ENCODE measurements around the gene GINS3.

GINS3 gene

DNA sequence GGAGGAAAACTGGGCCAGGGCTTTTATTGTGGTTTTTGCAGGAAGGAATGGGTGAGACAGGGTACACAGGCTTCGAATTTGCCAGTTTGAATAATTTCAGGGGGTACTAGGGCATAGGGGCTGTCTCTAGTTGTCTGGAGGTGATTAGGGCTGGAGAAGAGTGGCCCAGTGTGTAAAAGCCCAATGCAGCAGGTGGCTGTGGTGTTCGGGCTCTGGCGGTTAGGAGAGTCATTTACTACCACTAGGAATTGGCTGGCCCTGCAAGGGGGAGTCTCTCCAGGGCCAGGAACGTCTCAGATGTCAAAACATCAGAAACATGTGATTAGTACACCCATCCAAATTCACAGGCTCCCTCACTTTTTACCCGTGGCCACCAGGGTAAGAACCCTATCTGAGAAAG lies 50.3 kb downstream of the GINS3 start:
- no peak overlapping the region for H3K4me3 ChIP-seq (ENCODE audit: low read depth, low read length)
- TF ChIP-seq, protein P1, sequence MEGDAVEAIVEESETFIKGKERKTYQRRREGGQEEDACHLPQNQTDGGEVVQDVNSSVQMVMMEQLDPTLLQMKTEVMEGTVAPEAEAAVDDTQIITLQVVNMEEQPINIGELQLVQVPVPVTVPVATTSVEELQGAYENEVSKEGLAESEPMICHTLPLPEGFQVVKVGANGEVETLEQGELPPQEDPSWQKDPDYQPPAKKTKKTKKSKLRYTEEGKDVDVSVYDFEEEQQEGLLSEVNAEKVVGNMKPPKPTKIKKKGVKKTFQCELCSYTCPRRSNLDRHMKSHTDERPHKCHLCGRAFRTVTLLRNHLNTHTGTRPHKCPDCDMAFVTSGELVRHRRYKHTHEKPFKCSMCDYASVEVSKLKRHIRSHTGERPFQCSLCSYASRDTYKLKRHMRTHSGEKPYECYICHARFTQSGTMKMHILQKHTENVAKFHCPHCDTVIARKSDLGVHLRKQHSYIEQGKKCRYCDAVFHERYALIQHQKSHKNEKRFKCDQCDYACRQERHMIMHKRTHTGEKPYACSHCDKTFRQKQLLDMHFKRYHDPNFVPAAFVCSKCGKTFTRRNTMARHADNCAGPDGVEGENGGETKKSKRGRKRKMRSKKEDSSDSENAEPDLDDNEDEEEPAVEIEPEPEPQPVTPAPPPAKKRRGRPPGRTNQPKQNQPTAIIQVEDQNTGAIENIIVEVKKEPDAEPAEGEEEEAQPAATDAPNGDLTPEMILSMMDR (IDR thresholded peaks at IDR 0.05; ENCODE audit: low read depth, low read length): no peak

DNA sequence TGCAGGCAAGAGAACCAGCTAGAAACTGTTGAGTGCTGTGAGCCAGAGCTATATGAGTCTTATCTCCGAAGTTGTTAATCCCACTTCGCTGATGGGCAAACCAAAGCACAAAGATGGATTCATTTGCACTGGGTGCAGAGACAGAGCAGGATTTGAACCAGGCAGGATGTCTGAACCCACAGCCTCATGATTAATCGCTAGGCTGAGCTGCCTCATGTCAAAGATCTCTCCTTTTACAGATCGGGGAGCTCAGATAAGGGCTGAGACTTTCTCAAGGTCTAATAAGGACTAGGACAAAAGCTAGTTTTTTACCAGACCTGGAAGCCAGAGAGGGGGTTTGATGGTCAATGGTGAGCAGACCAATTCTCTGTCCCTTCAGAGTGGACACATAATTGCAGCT lies 51.5 kb downstream of the GINS3 start:
- no peak overlapping the region for H3K4me3 ChIP-seq (ENCODE audit: low read depth, low read length)
- TF ChIP-seq, protein P1 (IDR thresholded peaks at IDR 0.05; ENCODE audit: low read depth, low read length): no peak

DNA sequence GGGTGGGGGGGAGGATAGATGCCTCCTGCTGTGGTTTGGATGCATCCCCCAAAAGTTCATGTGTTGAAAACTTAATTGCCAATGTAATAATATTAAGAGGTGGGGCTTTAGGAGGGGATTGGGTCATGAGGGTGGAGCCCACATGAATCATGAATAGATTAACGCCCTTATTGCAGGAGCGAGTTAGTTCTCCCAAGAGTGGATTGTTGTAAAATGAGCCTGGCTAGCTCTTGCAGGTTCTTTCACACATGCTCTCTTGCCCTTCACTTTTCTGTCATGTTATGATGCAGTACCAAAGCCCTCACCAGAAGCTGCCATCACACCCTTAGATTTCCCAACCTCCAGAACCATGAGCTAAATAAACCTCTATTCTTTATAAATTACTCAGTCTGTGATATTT lies 52.0 kb downstream of the GINS3 start:
- no peak overlapping the region for H3K4me3 ChIP-seq (ENCODE audit: low read depth, low read length)
- TF ChIP-seq, protein P1 (IDR thresholded peaks at IDR 0.05; ENCODE audit: low read depth, low read length): no peak

DNA sequence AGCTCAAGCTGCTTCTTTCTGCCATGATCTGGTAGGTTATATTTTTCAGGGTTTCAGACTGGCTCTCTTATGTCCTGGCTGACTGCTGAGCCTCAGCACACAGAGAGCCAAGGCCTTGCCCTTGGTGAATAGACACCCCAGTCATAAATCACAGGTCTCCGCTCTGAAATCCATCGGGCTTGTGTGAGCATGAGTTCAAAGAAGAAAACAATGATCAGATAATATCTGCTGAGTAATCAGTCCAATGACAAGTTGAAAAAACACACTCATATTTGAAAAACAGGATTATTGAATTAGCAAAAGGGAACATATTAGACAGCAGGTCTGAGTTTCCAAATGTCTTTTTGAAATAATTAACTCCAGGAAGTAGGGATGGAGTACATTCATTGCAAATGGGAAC lies 56.6 kb downstream of the GINS3 start:
- TF ChIP-seq, protein P1 (IDR thresholded peaks at IDR 0.05; ENCODE audit: low read depth, low read length): no peak
- H3K4me3 ChIP-seq (ENCODE audit: low read depth, low read length): no peak overlapping the region

DNA sequence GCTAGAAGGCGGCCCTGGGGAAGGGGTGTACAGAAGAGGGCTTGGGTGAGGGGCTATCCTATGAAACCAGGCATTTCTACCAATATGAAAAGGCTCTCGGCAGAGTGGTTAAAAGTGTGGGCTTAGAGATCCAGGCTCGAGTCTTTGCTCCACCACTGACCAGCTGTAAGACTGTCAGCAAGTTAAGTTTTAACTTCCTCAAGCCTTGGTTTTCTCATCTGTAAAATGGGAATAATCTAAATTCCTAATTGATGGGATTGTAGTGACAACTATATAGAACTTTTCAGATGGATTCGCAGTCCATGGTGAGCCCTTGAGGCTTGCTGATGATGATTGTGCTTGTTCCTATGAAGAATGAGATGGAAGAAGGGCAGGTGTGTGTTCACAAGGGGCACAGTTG lies 57.0 kb downstream of the GINS3 start:
- TF ChIP-seq, protein P1 (IDR thresholded peaks at IDR 0.05; ENCODE audit: low read depth, low read length): no peak
- no peak overlapping the region for H3K4me3 ChIP-seq (ENCODE audit: low read depth, low read length)

DNA sequence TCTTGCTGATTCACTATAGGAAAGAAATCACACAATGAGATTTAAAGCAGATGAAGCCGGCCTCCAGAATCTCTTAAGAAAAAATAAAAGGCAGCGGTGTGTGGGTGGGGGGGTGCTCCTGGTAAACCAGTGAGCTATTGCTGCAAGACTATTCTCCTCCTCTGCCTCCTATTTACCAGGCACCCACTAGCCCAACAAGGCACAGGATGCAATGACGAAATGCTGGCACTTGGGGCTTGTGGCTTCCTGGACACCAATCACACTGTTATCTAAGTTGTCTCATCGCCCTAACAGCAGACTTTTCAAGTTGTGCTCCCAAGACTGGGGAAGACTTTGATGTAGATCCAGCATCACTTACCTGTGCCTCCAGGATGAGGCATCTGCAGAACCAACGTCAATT lies 57.5 kb downstream of the GINS3 start:
- TF ChIP-seq, protein P1 (IDR thresholded peaks at IDR 0.05; ENCODE audit: low read depth, low read length): no peak

DNA sequence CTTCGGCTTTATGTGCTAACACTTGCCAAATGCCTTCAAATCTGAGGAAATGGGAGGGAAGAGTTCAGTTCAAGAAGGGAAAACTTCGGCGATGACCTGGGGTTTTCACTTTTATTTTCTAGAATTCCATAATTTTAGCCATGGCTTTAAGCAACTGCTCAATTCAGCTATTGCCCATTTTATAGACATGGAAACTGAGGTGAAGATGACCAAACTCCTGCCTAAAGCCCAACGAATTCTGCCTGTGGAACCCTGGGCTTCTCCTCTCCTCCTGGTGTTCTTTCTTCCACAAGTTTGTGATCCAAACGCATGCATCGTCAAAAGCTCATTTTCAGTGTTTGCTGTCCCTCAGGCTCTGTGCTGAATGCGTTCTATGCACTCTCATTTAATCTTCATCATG lies 58.3 kb downstream of the GINS3 start:
- no peak overlapping the region for H3K4me3 ChIP-seq (ENCODE audit: low read depth, low read length)
- TF ChIP-seq, protein P1 (IDR thresholded peaks at IDR 0.05; ENCODE audit: low read depth, low read length): no peak

More for the DNA sequence above, 57.5 kb downstream of the GINS3 start:
- H3K4me3 ChIP-seq (ENCODE audit: low read depth, low read length): no peak overlapping the region

All from WI38 (cell line).